Ishikawa (cell line): ENCODE measurements around the gene NUDCD3.

Experiments used
- CEBPB ChIP-seq: IDR thresholded peaks from 2 replicates; pipeline ENCODE4 v1.6.1; 2012
- CREB1 ChIP-seq: IDR thresholded peaks from 2 replicates; pipeline ENCODE4 v1.6.1; 2012; ENCODE audit warnings: low read depth
- EGR1 ChIP-seq: IDR thresholded peaks from 2 replicates; pipeline ENCODE4 v1.6.1; 2012
- EP300 ChIP-seq: IDR thresholded peaks from 2 replicates; pipeline ENCODE4 v1.6.1; 2012; ENCODE audit warnings: borderline replicate concordance
- FOXM1 ChIP-seq: IDR thresholded peaks from 2 replicates; pipeline ENCODE4 v1.6.1; 2012; ENCODE audit warnings: low read depth, borderline replicate concordance
- MAX ChIP-seq: IDR thresholded peaks from 2 replicates; pipeline ENCODE4 v1.6.1; 2012
- NFIC ChIP-seq: IDR thresholded peaks from 2 replicates; pipeline ENCODE4 v1.6.1; 2012
- RAD21 ChIP-seq: IDR thresholded peaks from 2 replicates; pipeline ENCODE4 v1.6.1; 2012; ENCODE audit warnings: low read depth
- REST ChIP-seq: IDR thresholded peaks from 2 replicates; pipeline ENCODE4 v1.6.1; 2012; ENCODE audit warnings: low read depth, mild to moderate bottlenecking
- TAF1 ChIP-seq: IDR thresholded peaks from 2 replicates; pipeline ENCODE4 v1.6.1; 2012; ENCODE audit warnings: low read depth, mild to moderate bottlenecking
- TCF12 ChIP-seq: IDR thresholded peaks from 2 replicates; pipeline ENCODE4 v1.6.1; 2012; ENCODE audit warnings: low read depth
- TEAD4 ChIP-seq: IDR thresholded peaks from 2 replicates; pipeline ENCODE4 v1.6.1; 2012
- USF1 ChIP-seq: IDR thresholded peaks from 2 replicates; pipeline ENCODE4 v1.6.1; 2012
- YY1 ChIP-seq: IDR thresholded peaks from 2 replicates; pipeline ENCODE4 v1.6.1; 2012; ENCODE audit warnings: low read depth
- ZBTB7A ChIP-seq: IDR thresholded peaks from 2 replicates; pipeline ENCODE4 v1.6.1; 2012; ENCODE audit warnings: low read depth

Gene NUDCD3

GRCh38 chr7:44511863-44512468 lies 21.5 kb upstream of the NUDCD3 start:
- TF ChIP-seq RAD21 (no peak), ZBTB7A (no peak), CEBPB (no peak), EP300 (no peak), TCF12 (no peak), CREB1 (no peak), USF1 (no peak), TEAD4 (no peak), EGR1 (no peak)

- TF ChIP-seq FOXM1 = no peak
- no peak for TF ChIP-seq RAD21
- TF ChIP-seq USF1 = no peak
- no peak for TF ChIP-seq CEBPB
Measured at GRCh38 chr7:44511236-44511635, 20.8 kb upstream of the NUDCD3 start.

- TF ChIP-seq NFIC = no peak
- TF ChIP-seq USF1 = no peak
- no peak for TF ChIP-seq EP300
- no peak for TF ChIP-seq ZBTB7A
- TF ChIP-seq CREB1 = no peak
- no peak for TF ChIP-seq FOXM1
- TF ChIP-seq EGR1 = no peak
- no peak for TF ChIP-seq TEAD4
- no peak for TF ChIP-seq MAX
- TF ChIP-seq YY1 = no peak
- TF ChIP-seq CEBPB = no peak
- no peak for TF ChIP-seq RAD21
- no peak for TF ChIP-seq TAF1
- no peak for TF ChIP-seq REST
- TF ChIP-seq TCF12 = no peak
Measured at GRCh38 chr7:44508328-44509030, 18.0 kb upstream of the NUDCD3 start.

GRCh38 chr7:44505595-44505994 lies 15.1 kb upstream of the NUDCD3 start:
- no peak for TF ChIP-seq RAD21
- TF ChIP-seq REST = no peak
- no peak for TF ChIP-seq NFIC
- no peak for TF ChIP-seq TEAD4
- no peak for TF ChIP-seq MAX
- no peak for TF ChIP-seq TCF12
- no peak for TF ChIP-seq CEBPB
- TF ChIP-seq EP300 = no peak
- TF ChIP-seq YY1 = no peak
- TF ChIP-seq USF1 = no peak
- no peak for TF ChIP-seq ZBTB7A
- TF ChIP-seq CREB1 = no peak
- no peak for TF ChIP-seq EGR1
- TF ChIP-seq TAF1 = no peak
- TF ChIP-seq FOXM1 = no peak

- TF ChIP-seq TAF1 (no peak), CEBPB (no peak), FOXM1 (no peak), USF1 (no peak), REST (no peak), MAX (no peak), ZBTB7A (no peak), RAD21 (no peak), EP300 (no peak), YY1 (no peak), NFIC (no peak), TCF12 (no peak), CREB1 (no peak), TEAD4 (no peak), EGR1 (no peak)
Measured at GRCh38 chr7:44498230-44498954, 7.9 kb upstream of the NUDCD3 start.
